T1000 (cell line): ENCODE measurements around the gene GTF2F2.
A peak's percentile ranks its signal among the peaks of the same experiment; 100 is the strongest.
"Not testable (repeated sequence)": the region's sequence is repeated elsewhere in the genome, so short reads cannot be mapped to it uniquely, and the experiment has no call there.

Source experiments
- DNase-seq: peaks from one replicate; lab custom pipeline; 2025; ENCODE audit warnings: mixed read lengths; lab: John Stamatoyannopoulos, UW

The GTF2F2 gene

DNA sequence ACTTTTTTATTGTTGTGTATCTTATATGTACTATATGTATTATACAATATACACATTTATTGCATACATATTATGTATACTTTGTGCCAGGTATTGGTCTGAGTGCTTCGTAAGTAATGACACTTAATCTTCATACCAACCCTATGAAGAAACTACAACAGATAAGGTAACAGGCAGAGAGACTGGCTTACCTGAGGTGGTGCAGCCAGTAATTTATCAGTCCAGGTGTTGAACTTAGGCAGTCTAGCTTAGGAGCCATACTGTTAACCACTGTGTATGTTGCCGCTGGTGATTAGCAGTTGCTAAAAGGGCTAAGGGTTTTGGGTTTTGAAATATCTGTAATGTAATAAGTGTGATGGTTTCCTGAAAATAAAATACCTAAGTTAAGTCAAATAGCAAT lies 134.1 kb downstream of the GTF2F2 start:
- DNase-seq, result no peak

DNA sequence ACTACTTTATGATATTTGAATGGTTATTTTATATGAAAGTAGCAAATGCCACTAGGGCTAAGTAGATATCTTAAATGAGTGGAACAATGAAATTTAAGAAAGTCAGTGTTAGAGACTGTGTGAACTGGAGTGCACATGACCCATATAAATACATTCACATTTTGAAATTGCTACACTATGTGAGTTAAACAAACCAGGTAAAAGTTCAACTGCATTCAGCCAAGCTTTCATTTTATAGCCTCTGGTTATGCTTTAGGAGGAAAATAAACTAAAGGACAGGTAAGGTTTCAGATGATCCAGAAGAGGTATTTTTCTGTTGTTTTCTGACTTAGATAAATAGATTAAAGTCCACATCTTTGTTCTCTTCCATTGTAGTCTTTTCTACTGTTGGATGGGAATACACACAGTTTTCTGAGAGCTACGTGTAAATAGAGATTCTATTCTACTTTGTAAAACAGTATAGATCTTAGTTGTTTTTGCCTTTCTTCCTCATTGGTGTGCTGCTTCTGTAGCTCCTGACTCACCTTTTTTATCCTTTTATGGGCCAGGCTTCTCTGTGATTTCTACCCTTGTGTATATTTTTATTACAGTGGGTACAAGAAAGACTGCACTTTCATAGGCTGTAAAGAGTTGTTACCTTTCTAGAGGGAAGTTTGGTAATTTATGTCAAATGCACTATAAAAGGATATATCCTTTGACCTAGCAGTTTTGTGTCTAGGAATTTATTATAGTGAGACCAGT lies 135.1 kb downstream of the GTF2F2 start:
- DNase-seq, result no peak

GRCh38 chr13:45256254-45256653 lies 135.9 kb downstream of the GTF2F2 start:
- DNase-seq, result no peak

- no peak for DNase-seq
Observed at GRCh38 chr13:45257638-45258333, 137.5 kb downstream of the GTF2F2 start.

DNA sequence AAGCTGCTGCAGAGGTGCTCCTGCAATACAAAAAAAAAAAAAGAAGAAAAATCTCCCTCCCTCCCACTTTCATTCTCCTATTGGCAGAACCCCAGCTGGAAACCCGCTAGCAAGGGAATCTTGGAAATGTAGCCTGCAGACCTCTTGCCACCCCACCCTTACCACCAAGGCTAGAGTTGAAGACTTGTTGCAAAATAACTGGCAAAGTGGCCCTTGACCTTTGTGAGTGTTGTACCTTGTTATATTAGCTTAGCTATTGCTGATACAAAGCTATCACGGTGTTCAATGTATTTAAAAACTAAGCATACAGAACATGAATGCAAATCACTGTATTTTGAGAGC lies 138.0 kb downstream of the GTF2F2 start:
- no peak for DNase-seq

- DNase-seq, result no peak
Observed at GRCh38 chr13:45267215-45267614, 146.9 kb downstream of the GTF2F2 start.

DNA sequence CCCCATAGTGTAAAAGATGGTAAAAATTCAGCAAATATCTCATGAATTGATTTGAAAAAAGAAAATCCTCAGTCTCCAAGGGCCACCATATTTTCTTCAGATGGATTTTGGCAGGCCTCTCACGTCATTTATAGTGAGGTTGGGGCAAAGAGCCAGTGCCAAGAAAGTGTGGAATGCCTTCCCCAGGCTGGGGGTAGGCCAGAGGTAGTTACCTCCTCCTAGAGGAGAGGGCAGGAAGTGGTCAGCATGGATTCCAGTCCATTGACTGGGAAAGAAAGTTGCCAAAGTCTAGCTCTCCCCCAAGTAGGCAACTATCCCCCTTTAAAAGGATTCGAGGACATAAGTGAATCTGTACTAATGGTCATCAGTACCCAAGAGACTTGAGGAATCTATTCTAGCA lies 148.9 kb downstream of the GTF2F2 start:
- DNase-seq, result no peak

DNA sequence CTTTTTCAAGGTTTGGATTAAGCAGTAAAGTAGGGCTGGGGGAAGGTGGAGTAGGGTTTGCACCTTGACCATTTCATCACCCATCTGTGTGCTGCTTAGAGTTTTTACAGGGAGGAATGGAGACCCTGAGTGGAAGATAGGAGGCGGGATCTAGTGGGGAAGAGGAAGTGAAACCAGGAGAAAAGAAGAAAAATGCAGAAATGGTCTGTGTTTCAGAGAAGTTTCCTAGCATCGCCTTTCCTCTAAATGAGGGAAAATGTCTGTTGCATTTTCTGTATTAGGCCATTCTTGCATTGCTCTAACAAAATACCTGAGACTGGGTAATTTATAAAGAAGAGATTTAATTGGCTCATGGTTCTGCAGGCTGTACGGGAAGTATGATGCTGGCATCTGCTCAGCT lies 156.6 kb downstream of the GTF2F2 start:
- DNase-seq, result no peak

- no peak for DNase-seq
Observed at GRCh38 chr13:45278096-45278645, 157.9 kb downstream of the GTF2F2 start.

DNA sequence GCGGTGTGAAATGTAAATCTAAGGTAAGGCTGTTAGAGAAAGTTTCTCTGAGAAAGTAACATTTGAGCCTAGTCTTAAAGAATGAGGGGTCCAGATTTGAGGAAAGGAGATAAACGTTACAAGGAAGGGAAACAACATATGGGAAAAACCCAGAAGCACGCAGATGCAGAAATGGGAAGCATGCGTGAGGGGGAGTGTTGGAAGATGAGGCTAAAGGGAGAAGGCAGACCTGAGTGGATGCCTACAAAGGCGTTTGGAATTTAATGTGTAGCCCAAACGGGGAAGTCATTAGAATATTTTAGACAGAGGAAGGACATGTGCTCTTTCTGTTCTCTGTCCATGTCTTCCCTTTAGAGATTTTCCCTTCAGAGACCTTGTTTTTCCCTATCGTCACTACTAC lies 159.7 kb downstream of the GTF2F2 start:
- DNase-seq, result no peak

GRCh38 chr13:45280751-45281634 lies 160.7 kb downstream of the GTF2F2 start:
- DNase-seq, result peak; percentile 1

- no peak for DNase-seq
Observed at GRCh38 chr13:45282994-45283393, 162.7 kb downstream of the GTF2F2 start.

DNA sequence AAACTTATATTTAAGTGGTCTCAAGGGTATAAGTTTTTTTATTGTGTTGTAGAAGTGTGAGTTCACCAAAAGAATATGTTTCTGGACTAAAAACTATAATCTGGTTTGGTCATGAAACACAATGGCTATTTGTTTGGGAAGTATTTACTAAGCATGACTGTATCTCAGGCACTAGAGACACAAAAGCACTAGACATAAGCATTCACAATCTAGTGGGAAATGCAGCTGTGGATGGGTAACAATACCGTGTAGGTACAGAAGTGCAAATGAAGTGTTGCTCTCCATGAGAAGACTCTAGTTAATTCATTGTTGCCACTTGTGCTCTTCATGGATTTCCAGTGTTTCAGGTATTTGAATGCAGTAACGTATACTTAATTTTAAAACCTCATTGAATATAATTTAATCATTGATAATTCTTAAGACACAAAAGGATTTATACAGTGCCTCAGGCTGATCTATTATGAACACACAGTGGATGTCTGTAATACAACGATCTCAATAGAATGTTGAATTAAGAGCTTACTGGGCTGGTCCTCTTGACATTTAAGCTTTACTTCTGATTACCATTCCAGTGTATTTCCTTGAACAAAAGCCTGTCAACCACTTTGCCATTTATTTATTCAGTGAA lies 169.7 kb downstream of the GTF2F2 start:
- DNase-seq, result no peak

DNA sequence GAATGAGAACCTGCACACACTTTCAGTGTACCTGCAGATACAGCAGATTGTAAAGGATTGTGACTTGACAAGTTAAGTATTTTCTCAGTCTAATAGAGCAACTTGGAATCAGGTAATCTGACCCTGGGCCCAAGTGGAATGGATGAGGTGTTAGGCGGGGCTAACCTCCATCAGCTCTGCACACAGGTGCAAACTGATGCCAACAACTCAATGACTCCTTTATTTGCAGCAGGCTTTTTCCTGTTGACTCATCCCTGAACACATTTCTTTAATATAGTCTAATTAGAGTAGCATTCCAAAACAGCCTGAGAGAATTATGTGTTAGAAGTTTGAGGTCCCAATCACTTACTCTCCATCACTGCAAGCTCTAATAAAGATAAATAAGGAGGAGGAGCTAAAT lies 171.9 kb downstream of the GTF2F2 start:
- no peak for DNase-seq

DNA sequence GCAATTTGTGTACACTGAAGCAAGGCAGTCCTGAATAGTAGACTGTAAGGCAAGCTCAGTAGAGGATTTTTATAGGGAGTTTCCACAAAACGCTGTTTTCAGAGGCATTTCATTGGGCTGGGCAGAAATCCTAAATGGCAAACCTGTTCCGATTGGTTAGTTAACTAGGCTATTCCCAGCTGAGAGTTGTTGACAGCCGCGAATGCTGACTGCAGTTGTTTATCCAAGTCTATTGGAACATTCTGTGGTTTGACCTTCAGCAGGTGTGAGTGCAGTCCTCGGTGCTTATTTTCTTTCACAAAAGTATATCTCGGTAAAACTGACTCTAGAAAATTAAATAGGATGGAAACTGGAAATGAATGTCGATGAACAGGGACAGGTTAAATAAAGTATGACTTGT lies 175.2 kb downstream of the GTF2F2 start:
- DNase-seq, result no peak

- no peak for DNase-seq
Observed at GRCh38 chr13:45296259-45296658, 175.9 kb downstream of the GTF2F2 start.

DNA sequence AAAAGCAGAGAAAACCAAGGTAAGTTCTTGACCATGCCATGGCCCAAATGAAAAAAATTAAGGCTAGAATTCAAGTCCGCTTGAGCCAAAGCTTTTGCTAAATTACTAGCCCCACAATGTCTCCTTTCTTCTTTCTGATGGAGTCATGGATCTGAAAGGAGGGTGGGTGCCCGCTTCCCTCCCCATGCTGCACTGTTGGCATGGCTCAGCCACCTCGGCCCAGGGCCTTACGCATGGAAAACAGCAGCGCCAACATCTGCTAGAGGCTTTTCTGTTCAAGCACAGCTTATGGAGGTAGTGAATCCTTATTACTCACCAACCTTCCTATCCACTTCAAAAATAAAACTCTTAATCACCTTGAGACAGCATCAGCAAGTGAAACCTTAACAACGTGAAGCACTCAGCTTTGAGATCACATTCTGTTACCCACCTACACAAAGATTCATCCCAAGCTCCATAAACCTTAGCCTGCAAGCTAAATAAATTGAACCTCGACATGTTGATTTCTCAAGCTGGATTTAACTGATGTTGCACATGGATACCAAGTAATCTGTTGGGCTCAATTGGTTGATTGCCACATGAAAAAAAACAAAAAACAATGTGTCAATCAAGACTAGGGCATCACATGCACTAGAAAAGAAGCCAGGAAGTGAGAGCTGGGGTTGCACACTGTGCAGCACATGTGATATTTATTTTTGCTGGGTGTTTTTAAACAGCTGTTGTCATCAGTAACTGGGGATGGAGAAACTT lies 177.3 kb downstream of the GTF2F2 start:
- DNase-seq, result no peak

GRCh38 chr13:45298206-45298505 lies 177.8 kb downstream of the GTF2F2 start:
- no peak for DNase-seq

GRCh38 chr13:45298550-45298949 lies 178.2 kb downstream of the GTF2F2 start:
- DNase-seq, result not testable (repeated sequence)

GRCh38 chr13:45299194-45299593 lies 178.9 kb downstream of the GTF2F2 start:
- no peak for DNase-seq

- DNase-seq, result no peak
Observed at GRCh38 chr13:45300190-45300985, 180.1 kb downstream of the GTF2F2 start.
